HG03175 (cell line): ENCODE results near the gene SLC10A7.
A peak's percentile ranks its signal among the peaks of the same experiment; 100 is the strongest.
"Not testable (repeated sequence)": the region's sequence is repeated elsewhere in the genome, so short reads cannot be mapped to it uniquely, and the experiment has no call there.

Source experiments
- ATAC-seq: cut with Tn5 transposase; IDR thresholded peaks from one replicate; pipeline ENCODE4 v1.9.1; 2021; ENCODE audit warnings: mild to moderate bottlenecking, moderate library complexity; ENCODE audit not compliant: unreplicated experiment

The SLC10A7 gene

GRCh38 chr4:146368209-146368608 lies 153.5 kb downstream of the SLC10A7 start:
- no peak for ATAC-seq

GRCh38 chr4:146367347-146367746 lies 154.4 kb downstream of the SLC10A7 start:
- ATAC-seq = no peak

DNA sequence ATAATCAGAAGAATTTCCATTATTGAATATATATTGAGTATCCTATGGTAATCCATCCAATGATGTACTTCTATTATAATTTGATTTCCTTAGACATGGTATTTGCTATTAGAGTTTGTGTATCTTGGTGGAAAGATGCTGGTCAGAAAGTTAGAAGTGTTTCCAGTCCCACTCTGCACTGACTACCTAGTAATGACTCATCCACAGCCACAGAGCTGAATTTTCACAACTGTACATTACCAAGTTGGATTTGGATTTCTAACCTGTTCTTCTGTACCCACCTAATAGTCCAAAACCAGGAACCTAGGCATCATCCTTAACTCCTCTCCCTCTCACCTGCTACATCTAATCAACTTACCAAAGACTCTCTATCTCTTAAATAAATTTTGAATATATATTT lies 162.0 kb downstream of the SLC10A7 start:
- ATAC-seq = no peak

- ATAC-seq = not testable (repeated sequence)
These were observed 171.6 kb downstream of the SLC10A7 start for GRCh38 chr4:146350114-146350513.

GRCh38 chr4:146349306-146349705 lies 172.4 kb downstream of the SLC10A7 start:
- no peak for ATAC-seq

DNA sequence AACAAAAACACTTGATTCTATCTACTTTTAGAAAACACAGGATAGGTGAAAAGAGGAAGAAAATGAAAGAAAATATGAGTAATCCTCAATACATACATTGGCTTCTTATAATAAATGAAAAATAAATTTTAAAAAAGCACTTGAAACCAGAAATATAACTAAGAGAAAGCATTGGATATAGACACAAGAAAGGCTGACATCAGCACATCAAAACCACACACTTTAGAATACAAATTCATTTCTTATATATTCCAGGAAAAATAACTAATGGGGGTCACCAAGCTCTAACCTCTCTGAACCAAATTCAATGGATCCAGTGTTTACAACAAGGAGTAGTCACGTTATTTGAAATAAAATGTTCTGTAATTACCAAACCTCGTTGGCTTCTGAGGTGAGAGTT lies 173.9 kb downstream of the SLC10A7 start:
- ATAC-seq = no peak

- no peak for ATAC-seq
These were observed 175.5 kb downstream of the SLC10A7 start for GRCh38 chr4:146346276-146346675.

DNA sequence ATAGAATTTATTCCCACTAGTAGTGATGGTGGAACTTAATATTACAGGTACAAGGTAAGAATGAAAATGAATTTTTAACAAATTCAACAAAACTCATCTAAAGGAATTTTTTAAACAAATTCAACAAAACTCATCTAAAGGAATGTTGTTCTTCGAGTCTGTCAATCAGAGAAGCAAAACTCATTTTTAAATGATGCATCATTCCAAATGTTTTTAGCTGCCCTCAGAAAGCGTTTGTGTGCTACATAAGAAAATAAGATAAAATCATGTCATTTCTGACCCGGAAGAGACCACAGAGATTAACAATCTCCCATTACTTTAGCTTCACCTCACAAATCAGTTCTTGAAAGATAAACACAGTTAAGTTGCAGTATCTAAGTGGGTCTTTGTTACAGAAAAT lies 178.0 kb downstream of the SLC10A7 start:
- ATAC-seq = no peak

GRCh38 chr4:146343199-146343598 lies 178.5 kb downstream of the SLC10A7 start:
- ATAC-seq = peak; percentile 91

GRCh38 chr4:146342600-146343192 lies 179.0 kb downstream of the SLC10A7 start:
- ATAC-seq = no peak

DNA sequence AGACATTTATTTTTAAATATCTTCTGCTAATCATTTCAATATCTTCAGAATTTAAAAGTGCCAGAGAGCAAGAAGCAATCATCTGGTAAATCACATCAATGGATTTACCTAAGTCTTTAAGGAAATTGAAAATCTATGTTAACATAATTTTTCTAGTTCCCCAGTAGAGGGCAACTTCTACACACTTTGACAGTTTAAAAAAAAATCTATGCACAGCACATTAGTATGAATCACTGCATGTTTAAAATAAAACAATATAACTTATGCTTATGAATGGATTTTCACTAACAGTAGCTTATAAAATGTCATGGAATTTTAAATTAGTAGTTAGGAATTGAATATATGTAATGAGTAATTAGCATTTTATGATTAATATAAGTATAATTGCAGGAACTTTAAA lies 180.9 kb downstream of the SLC10A7 start:
- no peak for ATAC-seq

GRCh38 chr4:146338512-146338911 lies 183.2 kb downstream of the SLC10A7 start:
- no peak for ATAC-seq

DNA sequence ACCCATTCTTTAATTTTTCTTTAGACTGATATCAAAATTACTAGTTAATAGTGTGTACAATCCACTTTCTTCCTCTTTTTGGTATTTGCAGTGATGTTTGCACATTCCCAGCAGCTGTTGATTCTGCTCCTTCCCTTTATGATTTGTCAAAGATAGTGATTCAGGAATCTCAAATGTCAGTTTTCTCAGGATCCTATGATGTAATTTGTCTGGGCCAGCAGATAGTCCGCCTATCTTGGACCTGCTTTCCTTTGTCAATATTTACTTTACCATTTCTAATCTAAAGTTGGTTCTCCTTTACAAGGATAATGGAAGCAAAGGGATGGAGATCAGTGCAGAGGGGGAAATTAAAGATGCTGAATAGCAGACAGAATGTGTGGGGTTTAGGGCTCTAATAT lies 185.3 kb downstream of the SLC10A7 start:
- ATAC-seq = no peak

- no peak for ATAC-seq
These were observed 185.9 kb downstream of the SLC10A7 start for GRCh38 chr4:146335763-146336409.

GRCh38 chr4:146334862-146335449 lies 186.8 kb downstream of the SLC10A7 start:
- ATAC-seq = no peak

- no peak for ATAC-seq
These were observed 187.9 kb downstream of the SLC10A7 start for GRCh38 chr4:146333895-146334262.

GRCh38 chr4:146333187-146333894 lies 188.4 kb downstream of the SLC10A7 start:
- ATAC-seq = peak; percentile 93

DNA sequence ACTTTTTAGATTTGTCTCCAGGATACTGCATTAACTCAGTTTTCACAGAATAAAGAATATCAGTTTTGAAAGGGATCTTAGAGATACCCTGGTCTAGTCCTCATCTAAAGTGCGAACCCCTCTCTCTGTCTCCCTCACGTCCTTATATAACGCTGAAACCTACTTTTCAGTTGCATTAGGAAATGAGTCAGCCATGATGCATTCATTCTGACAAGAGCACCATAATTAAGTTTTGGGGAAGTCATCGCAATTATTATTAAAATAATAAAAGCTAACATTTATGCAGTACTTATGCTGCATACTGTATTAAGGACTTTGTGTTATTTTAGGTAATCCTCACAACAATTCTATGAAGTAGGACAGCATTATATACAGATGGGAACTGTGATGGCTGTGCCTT lies 191.3 kb downstream of the SLC10A7 start:
- ATAC-seq = no peak

DNA sequence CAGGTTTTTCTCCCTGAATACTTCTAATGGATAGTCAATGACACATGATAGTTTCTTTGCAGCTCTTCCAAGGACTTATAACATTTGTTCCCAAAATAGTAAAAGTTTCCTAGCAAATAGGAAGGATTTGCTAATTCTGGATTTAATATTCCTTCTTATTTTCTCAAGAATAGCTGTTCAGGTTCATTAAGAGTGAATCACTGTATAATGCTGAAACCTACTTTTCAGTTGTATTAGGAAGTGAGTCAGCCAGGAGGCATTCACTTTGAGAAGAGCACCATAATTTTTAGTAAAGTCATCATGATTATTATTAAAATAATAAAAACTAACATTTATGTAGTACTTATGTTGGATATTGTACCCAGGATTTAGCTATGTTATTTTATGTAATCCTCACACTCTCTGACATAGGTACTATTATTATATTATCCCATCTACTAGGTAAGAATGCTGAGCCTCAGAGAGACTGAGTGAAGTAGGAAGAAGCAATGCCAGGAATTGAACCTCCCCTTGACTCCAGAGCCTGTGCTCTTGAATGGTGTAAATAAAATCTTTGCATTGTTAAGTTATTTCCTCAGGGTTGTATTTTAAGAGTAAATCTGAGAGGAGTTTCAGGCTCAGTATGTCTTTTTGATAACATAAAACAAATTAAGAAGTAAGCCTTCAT lies 192.6 kb downstream of the SLC10A7 start:
- no peak for ATAC-seq

DNA sequence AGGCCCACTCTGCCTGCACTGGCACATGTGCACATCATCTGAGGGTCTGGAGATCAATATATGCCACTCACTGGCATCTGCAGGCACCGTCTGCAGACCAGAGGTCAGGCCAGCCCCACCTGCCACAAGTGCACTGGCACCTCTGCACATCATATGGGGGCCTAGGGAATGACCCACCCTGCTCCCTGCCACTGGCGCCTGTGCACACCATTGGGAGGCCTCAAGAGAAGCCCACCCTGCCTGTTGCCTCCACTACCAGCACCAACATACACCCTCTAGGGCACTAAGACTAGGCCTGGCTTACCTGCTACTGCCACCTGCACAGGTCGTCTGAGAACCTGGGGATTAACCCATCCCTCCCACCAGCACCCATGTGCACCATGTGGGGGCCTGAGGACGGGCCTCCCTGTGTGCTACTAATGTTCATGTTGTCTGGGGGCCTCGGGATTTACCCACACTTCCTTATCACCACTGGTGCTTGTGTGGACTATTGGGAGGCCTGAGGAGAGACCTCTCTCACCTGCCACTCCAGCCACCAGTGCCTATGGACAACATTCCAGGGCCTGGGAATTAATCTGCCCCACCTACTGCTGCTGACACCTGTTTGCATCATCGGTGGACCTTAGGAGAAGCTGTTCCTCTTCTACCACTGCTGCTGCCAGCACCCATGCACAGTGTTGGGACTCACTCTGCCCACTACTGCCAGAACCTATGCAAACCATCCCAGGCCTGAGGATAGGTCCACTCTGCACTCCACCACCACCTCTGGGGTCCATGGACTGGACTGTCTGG lies 193.7 kb downstream of the SLC10A7 start:
- no peak for ATAC-seq

- ATAC-seq = no peak
These were observed 202.8 kb downstream of the SLC10A7 start for GRCh38 chr4:146318894-146319293.
